HepG2 (cell line): ENCODE results near the gene SPC24. TPM values are rescaled to one million over a fixed set of nuclear protein-coding genes. Genes with fewer than 3 reads are reported as not detected.

ENCODE experiments used
- ATAC-seq: fragments of 200-7000 bp; cut with Tn5 transposase; 3 replicates; pipeline ENCODE4 v1.9.1; 2020; ENCODE audit warnings: mild to moderate bottlenecking, moderate library complexity
- BruUV-seq: library from RNA; stranded (reverse); fragments of 400-500 nt; replicated peaks from 2 replicates; lab custom pipeline; 2021; lab: Mats Ljungman, UMichigan
- CTCF ChIA-PET: fragments of 300-600 bp; formaldehyde crosslinking; extraction: SDS; loops from one replicate; lab custom pipeline; 2021; ENCODE audit warnings: low total read pairs, inconsistent platforms, low intra/inter-chr PET ratio; lab: Yijun Ruan, JAX
- POLR2A ChIA-PET: fragments of 350-600 bp; sonication (Branson Sonifier 250); formaldehyde crosslinking; loops from one replicate; lab custom pipeline; 2020; ENCODE audit warnings: antibody characterized with exemption, inconsistent platforms; lab: Yijun Ruan, JAX
- DNase-seq: peaks from one replicate; pipeline ENCODE4 v3.0.0-alpha.2; 2015; ENCODE audit warnings: low spot score
- FAIRE-seq: peaks from 3 replicates; lab custom pipeline; 2011; peaks lifted over from hg19 to GRCh38; lab: Jason Lieb, UNC
- H2AFZ ChIP-seq: one replicate; pipeline ENCODE4 v1.6.1; 2011; ENCODE audit warnings: low read length, inconsistent platforms
- H3K27ac ChIP-seq: fragments of 300-600 bp; 3 replicates; pipeline ENCODE4 v1.8.0; 2011; ENCODE audit warnings: mixed run types, mild to moderate bottlenecking, mixed read lengths, low read length, inconsistent platforms; ENCODE audit not compliant: insufficient read depth; ENCODE audit errors: extremely low read length
- H3K27me3 ChIP-seq, 2 experiments: fragments of 200-600 bp in 1 of 2; 2 replicates in 1 of 2; 3 replicates in 1 of 2; pipeline versions ENCODE4 v1.6.0 to v1.8.0; 2011; ENCODE audit warnings: low read length in 2 of 2, mild to moderate bottlenecking in 2 of 2, moderate library complexity in 2 of 2, inconsistent platforms in 1 of 2; ENCODE audit not compliant: insufficient read depth in 2 of 2, control insufficient read depth in 1 of 2
- H3K36me3 ChIP-seq, 2 experiments: fragments of 200-600 bp in 1 of 2; replicated peaks in 1 of 2; 2 replicates in 1 of 2; 3 replicates in 1 of 2; pipeline versions ENCODE4 v1.5.1 to v1.8.0; 2011; ENCODE audit warnings: low read length in 2 of 2, inconsistent platforms in 1 of 2; ENCODE audit not compliant: insufficient read depth in 2 of 2, control insufficient read depth in 1 of 2
- H3K4me1 ChIP-seq: 2 replicates; pipeline ENCODE4 v1.5.1; 2012; ENCODE audit warnings: low read length, inconsistent platforms; ENCODE audit not compliant: insufficient read depth
- H3K4me2 ChIP-seq: 2 replicates; pipeline ENCODE4 v1.6.0; 2011; ENCODE audit warnings: low read depth, low read length, inconsistent platforms
- H3K4me3 ChIP-seq, 3 experiments: fragments of 200-600 bp in 1 of 3; sonication (generic), shearing (Covaris generic) in 1 of 3; replicated peaks in 1 of 3; 2 replicates each; pipeline ENCODE4 v1.5.1; 2011 to 2016; ENCODE audit warnings: low read length in 3 of 3, inconsistent platforms in 2 of 3, low read depth in 2 of 3, mild to moderate bottlenecking in 2 of 3, control low read depth in 1 of 3, mixed read lengths in 1 of 3; ENCODE audit not compliant: insufficient read depth in 1 of 3
- H3K79me2 ChIP-seq: one replicate; pipeline ENCODE4 v1.6.1; 2011; ENCODE audit warnings: low read length, inconsistent platforms; ENCODE audit not compliant: insufficient read depth
- H3K9ac ChIP-seq: 2 replicates; pipeline ENCODE4 v1.6.0; 2011; ENCODE audit warnings: mild to moderate bottlenecking, low read depth, low read length, inconsistent platforms; ENCODE audit not compliant: insufficient read depth
- H3K9me3 ChIP-seq: 2 replicates; pipeline ENCODE4 v1.5.1; 2012; ENCODE audit warnings: mild to moderate bottlenecking, low read length
- H4K20me1 ChIP-seq: 2 replicates; pipeline ENCODE4 v1.6.0; 2011; ENCODE audit warnings: inconsistent platforms, mild to moderate bottlenecking, low read length, moderate library complexity; ENCODE audit not compliant: insufficient read depth
- AHDC1 ChIP-seq: sonication (generic); formaldehyde crosslinking; IDR thresholded peaks from 2 replicates; pipeline ENCODE4 v1.5.1; 2020; ENCODE audit warnings: mild to moderate bottlenecking, missing genetic modification reagents, borderline replicate concordance
- CENPT ChIP-seq: sonication (generic); formaldehyde crosslinking; IDR thresholded peaks from 2 replicates; pipeline ENCODE4 v1.8.0; 2022; ENCODE audit warnings: low read depth, mild to moderate bottlenecking, moderate library complexity, missing genetic modification reagents
- GMEB2 ChIP-seq: IDR thresholded peaks from 2 replicates; pipeline ENCODE4 v1.6.1; 2016; ENCODE audit warnings: missing biosample characterization, missing genetic modification reagents, low read depth
- JARID2 ChIP-seq: sonication (generic); formaldehyde crosslinking; IDR thresholded peaks from 2 replicates; pipeline ENCODE4 v1.8.1; 2023; ENCODE audit warnings: missing genetic modification reagents, inconsistent platforms; ENCODE audit not compliant: insufficient replicate concordance
- NR2F2 ChIP-seq: IDR thresholded peaks from 2 replicates; pipeline ENCODE4 v1.6.1; 2012; ENCODE audit warnings: low read depth, inconsistent platforms, borderline replicate concordance
- ZNF382 ChIP-seq: sonication (generic); formaldehyde crosslinking; IDR thresholded peaks from 2 replicates; pipeline ENCODE4 v1.5.0; 2020; ENCODE audit warnings: missing genetic modification reagents, mild to moderate bottlenecking, borderline replicate concordance
- ZNF451 ChIP-seq: sonication (generic); formaldehyde crosslinking; IDR thresholded peaks from 2 replicates; pipeline ENCODE4 v1.5.0; 2020; ENCODE audit warnings: mild to moderate bottlenecking, missing genetic modification reagents
- ZNF616 ChIP-seq: sonication (generic); formaldehyde crosslinking; IDR thresholded peaks from 2 replicates; pipeline ENCODE4 v1.5.0; 2020; ENCODE audit warnings: low read depth, mild to moderate bottlenecking, missing genetic modification reagents
- ZNF850 ChIP-seq: sonication (generic); formaldehyde crosslinking; conservative IDR thresholded peaks from 2 replicates; pipeline ENCODE4 v1.9.0; 2021; ENCODE audit warnings: mild to moderate bottlenecking, missing genetic modification reagents
- ZSCAN30 ChIP-seq: sonication (generic); formaldehyde crosslinking; IDR thresholded peaks from 2 replicates; pipeline ENCODE4 v1.5.0; 2020; ENCODE audit warnings: mild to moderate bottlenecking, missing genetic modification reagents
- WGBS: methylation state at CpG from one replicate; pipeline ENCODE4 v1.1.6; 2017; ENCODE audit warnings: low lambda C conversion rate; 5-methylcytosine and 5-hydroxymethylcytosine counted together
- in situ Hi-C: cut with HindIII; loops from 2 replicates; pipeline ENCODE4 v1.10.0; 2017; ENCODE audit warnings: low pct_unique_long_range_greater_than_20kb; ENCODE audit not compliant: extremely low pct_ligation_motif_present
- intact Hi-C: fragments of 100-400 bp; cut with micrococcal nuclease; formaldehyde crosslinking; loops from one replicate; pipeline ENCODE4 v1.10.0; 2022; ENCODE audit not compliant: unreplicated experiment
- polyA plus RNA-seq, 8 experiments: library from polyadenylated mRNA; depleted of rRNA in 3 of 8; stranded (reverse) in 7 of 8; unstranded in 1 of 8; fragments of >200 nt; fragmentation: Illumina TruSeq in 4 of 8; extraction: Trizol in 4 of 8; gene quantifications; 2 replicates each; pipeline versions ENCODE4 v1.2.1 to v1.2.3, GENCODE V29; 2011 to 2016; ENCODE audit warnings: low read depth in 4 of 8, missing spikeins in 1 of 8, mixed read lengths in 1 of 8; ENCODE audit not compliant: insufficient read depth in 1 of 8
- total RNA-seq, 5 experiments: library from RNA; depleted of rRNA; stranded (reverse); fragments of >200 nt; fragmentation: Illumina TruSeq; extraction: Trizol; gene quantifications; 2 replicates each; pipeline ENCODE4 v1.2.3, GENCODE V29; 2016; ENCODE audit warnings: low read depth in 1 of 5

The SPC24 gene
- total and polyA plus RNA-seq, 2 of the 13 experiments (the other 11 are each of a cell fraction or from before 2014, with no cell fraction given) = 10.0 to 46.2 TPM

- no peak for ATAC-seq
- Histone ChIP-seq H3K36me3 (peaks cover 0 to 5% of the 10 kb centered on the region in 2 experiments; a peak in 2 of 5 replicates), H3K27ac (no peak overlapping the region), H3K27me3 (no peaks in the 10 kb centered on the region; a peak in 1 of 5 replicates), H3K9ac (no peak overlapping the region), H3K4me3 (no peak overlapping the region), H3K9me3 (no peaks in the 10 kb centered on the region), H3K4me2 (no peak overlapping the region), H4K20me1 (no peaks in the 10 kb centered on the region), H2AFZ (no peak overlapping the region), H3K79me2 (no peaks in the 10 kb centered on the region), H3K4me1 (peaks cover 81% of the 10 kb centered on the region)
- in situ Hi-C loops = no loop called here
- intact Hi-C loops = no loop called here
- no peak for DNase-seq
- POLR2A ChIA-PET = interaction anchor here (0.7 kb wide), 1 partner anchor 56 kb away, joined by 4 read pairs; no protein-coding TSS in a partner anchor
- CTCF ChIA-PET = no interaction called here
- BruUV-seq = no TSS peak
- FAIRE-seq = no peak
- TF ChIP-seq JARID2 (CRISPR knock-in tag) (no peak), ZNF850 (CRISPR knock-in tag) (no peak), GMEB2 (CRISPR knock-in tag) (no peak), ZNF382 (no peak), CENPT (CRISPR knock-in tag) (no peak), ZNF451 (CRISPR knock-in tag) (no peak), NR2F2 (no peak), AHDC1 (CRISPR knock-in tag) (no peak), ZNF616 (CRISPR knock-in tag) (no peak), ZSCAN30 (no peak)
- WGBS = 93% methylated on average over 9 of the region's 9 CpGs
Measured at GRCh38 chr19:11140896-11141295, 14.7 kb downstream of the SPC24 start.
